Neural progenitor cell (in vitro differentiated cells): Measurements from ENCODE around the gene CBFA2T3. TPM values are rescaled to one million over a fixed set of nuclear protein-coding genes. Genes with fewer than 3 reads are reported as not detected.

Source experiments
- DNase-seq: peaks from one replicate; pipeline ENCODE4 v3.0.0-alpha.2; 2016; ENCODE audit warnings: low spot score
- H2AFZ ChIP-seq: fragments of 200-600 bp; sonication (generic); replicated peaks from 2 replicates; pipeline ENCODE4 v1.6.1; 2016; ENCODE audit warnings: antibody characterized with exemption
- H3F3A ChIP-seq: fragments of 200-600 bp; sonication (generic); 2 replicates; pipeline ENCODE4 v1.6.1; 2016; ENCODE audit warnings: antibody characterized with exemption, low read depth
- H3K27ac ChIP-seq: fragments of 200-600 bp; sonication (generic); 2 replicates; pipeline ENCODE4 v1.5.1; 2016; ENCODE audit warnings: mild to moderate bottlenecking
- H3K27me3 ChIP-seq: fragments of 200-600 bp; sonication (generic); 2 replicates; pipeline ENCODE4 v1.6.1; 2016; ENCODE audit warnings: mild to moderate bottlenecking, moderate library complexity
- H3K36me3 ChIP-seq: fragments of 200-600 bp; sonication (generic); 2 replicates; pipeline ENCODE4 v1.5.1; 2016
- H3K4me1 ChIP-seq: fragments of 200-600 bp; sonication (generic); 2 replicates; pipeline ENCODE4 v1.6.1; 2016; ENCODE audit warnings: mixed run types
- H3K4me2 ChIP-seq: fragments of 200-600 bp; sonication (generic); 2 replicates; pipeline ENCODE4 v1.6.1; 2016
- H3K4me3 ChIP-seq: fragments of 200-600 bp; sonication (generic); 2 replicates; pipeline ENCODE4 v1.5.1; 2016
- H3K79me2 ChIP-seq: fragments of 200-600 bp; sonication (generic); 2 replicates; pipeline ENCODE4 v1.6.1; 2016; ENCODE audit warnings: low read depth
- H3K9ac ChIP-seq: fragments of 200-600 bp; sonication (generic); 2 replicates; pipeline ENCODE4 v1.6.1; 2016
- H3K9me3 ChIP-seq: fragments of 200-600 bp; sonication (generic); 2 replicates; pipeline ENCODE4 v1.5.1; 2016; ENCODE audit warnings: low read depth
- H4K20me1 ChIP-seq: fragments of 200-600 bp; sonication (generic); 2 replicates; pipeline ENCODE4 v1.6.1; 2016; ENCODE audit warnings: low read depth
- H3K27ac Mint-ChIP-seq: 3 replicates; pipeline ENCODE4 v1.8.0; 2021; ENCODE audit warnings: mixed read lengths
- H3K27me3 Mint-ChIP-seq: 2 replicates; pipeline ENCODE4 v1.8.0; 2022; ENCODE audit warnings: low read depth, mild to moderate bottlenecking, inconsistent platforms, moderate library complexity, mixed read lengths; ENCODE audit not compliant: insufficient read depth
- H3K36me3 Mint-ChIP-seq: 3 replicates; pipeline ENCODE4 v1.8.0; 2021; ENCODE audit warnings: mixed read lengths
- H3K4me1 Mint-ChIP-seq: 3 replicates; pipeline ENCODE4 v1.8.0; 2021; ENCODE audit warnings: mixed read lengths
- H3K4me3 Mint-ChIP-seq: 3 replicates; pipeline ENCODE4 v1.8.0; 2021; ENCODE audit warnings: mild to moderate bottlenecking, moderate library complexity, mixed read lengths
- H3K9me3 Mint-ChIP-seq: 3 replicates; pipeline ENCODE4 v1.8.0; 2020; ENCODE audit warnings: mixed read lengths
- EZH2 ChIP-seq: fragments of 200-600 bp; sonication (generic); IDR thresholded peaks from 2 replicates; pipeline ENCODE4 v1.6.1; 2017; ENCODE audit warnings: antibody characterized with exemption, mild to moderate bottlenecking, moderate library complexity
- EZH2phosphoT487 ChIP-seq: fragments of 200-600 bp; sonication (generic); IDR thresholded peaks from 2 replicates; pipeline ENCODE4 v1.6.1; 2017; ENCODE audit warnings: antibody characterized with exemption
- total RNA-seq: library from RNA; depleted of rRNA; stranded (reverse); fragments of >200 nt; gene quantifications from 2 replicates; pipeline ENCODE4 v1.2.3, GENCODE V29; 2015; ENCODE audit warnings: low replicate concordance
- TF ChIP-seq, protein P1 (sequence below): fragments of 200-600 bp; sonication (generic); IDR thresholded peaks from 2 replicates; pipeline ENCODE4 v1.5.1; 2017; ENCODE audit warnings: antibody characterized with exemption, mild to moderate bottlenecking

CBFA2T3 gene
- total RNA-seq, 1 donor from 2014 or later = 0.22 TPM

GRCh38 chr16:88865742-88866141 lies 111.3 kb downstream of the CBFA2T3 start:
- H3K4me1 Mint-ChIP-seq = no peaks in the 10 kb centered on the region
- TF ChIP-seq EZH2phosphoT487 (no peak), EZH2 (no peak)
- TF ChIP-seq, protein P1, sequence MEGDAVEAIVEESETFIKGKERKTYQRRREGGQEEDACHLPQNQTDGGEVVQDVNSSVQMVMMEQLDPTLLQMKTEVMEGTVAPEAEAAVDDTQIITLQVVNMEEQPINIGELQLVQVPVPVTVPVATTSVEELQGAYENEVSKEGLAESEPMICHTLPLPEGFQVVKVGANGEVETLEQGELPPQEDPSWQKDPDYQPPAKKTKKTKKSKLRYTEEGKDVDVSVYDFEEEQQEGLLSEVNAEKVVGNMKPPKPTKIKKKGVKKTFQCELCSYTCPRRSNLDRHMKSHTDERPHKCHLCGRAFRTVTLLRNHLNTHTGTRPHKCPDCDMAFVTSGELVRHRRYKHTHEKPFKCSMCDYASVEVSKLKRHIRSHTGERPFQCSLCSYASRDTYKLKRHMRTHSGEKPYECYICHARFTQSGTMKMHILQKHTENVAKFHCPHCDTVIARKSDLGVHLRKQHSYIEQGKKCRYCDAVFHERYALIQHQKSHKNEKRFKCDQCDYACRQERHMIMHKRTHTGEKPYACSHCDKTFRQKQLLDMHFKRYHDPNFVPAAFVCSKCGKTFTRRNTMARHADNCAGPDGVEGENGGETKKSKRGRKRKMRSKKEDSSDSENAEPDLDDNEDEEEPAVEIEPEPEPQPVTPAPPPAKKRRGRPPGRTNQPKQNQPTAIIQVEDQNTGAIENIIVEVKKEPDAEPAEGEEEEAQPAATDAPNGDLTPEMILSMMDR = no peak
- no peaks in the 10 kb centered on the region for H3K36me3 ChIP-seq

GRCh38 chr16:88865310-88865709 lies 111.7 kb downstream of the CBFA2T3 start:
- H3K9ac ChIP-seq = no peak overlapping the region

More at GRCh38 chr16:88865742-88866141, 111.3 kb downstream of the CBFA2T3 start:
- Histone ChIP-seq H3K4me1 (no peaks in the 10 kb centered on the region), H3K4me2 (no peak overlapping the region), H2AFZ (no peak overlapping the region), H4K20me1 (no peaks in the 10 kb centered on the region), H3K27me3 (no peaks in the 10 kb centered on the region), H3K4me3 (no peak overlapping the region), H3K27ac (no peak overlapping the region), H3K79me2 (no peaks in the 10 kb centered on the region), H3K9me3 (no peaks in the 10 kb centered on the region), H3F3A (no peaks in the 10 kb centered on the region), H3K9ac (peak overlapping the region; percentile 49)
- no peaks in the 10 kb centered on the region for H3K9me3 Mint-ChIP-seq
- DNase-seq = no peak
- no peak overlapping the region for H3K4me3 Mint-ChIP-seq
- H3K27ac Mint-ChIP-seq = no peak overlapping the region
- H3K27me3 Mint-ChIP-seq = peaks cover 2% of the 10 kb centered on the region
- no peaks in the 10 kb centered on the region for H3K36me3 Mint-ChIP-seq

GRCh38 chr16:88864521-88864920 lies 112.5 kb downstream of the CBFA2T3 start:
- DNase-seq = no peak
- Mint-ChIP-seq H3K4me1 (no peaks in the 10 kb centered on the region), H3K36me3 (peaks cover 2% of the 10 kb centered on the region), H3K27me3 (peaks cover 2% of the 10 kb centered on the region), H3K27ac (no peak overlapping the region), H3K4me3 (no peak overlapping the region), H3K9me3 (no peaks in the 10 kb centered on the region)
- Histone ChIP-seq H3K27me3 (no peaks in the 10 kb centered on the region), H3K4me3 (no peak overlapping the region), H3K4me2 (no peak overlapping the region), H3F3A (no peaks in the 10 kb centered on the region), H4K20me1 (no peaks in the 10 kb centered on the region), H3K36me3 (no peaks in the 10 kb centered on the region), H3K9me3 (no peaks in the 10 kb centered on the region), H3K79me2 (no peaks in the 10 kb centered on the region), H3K27ac (no peak overlapping the region), H3K9ac (no peak overlapping the region), H3K4me1 (no peaks in the 10 kb centered on the region), H2AFZ (no peak overlapping the region)
- no peak for TF ChIP-seq EZH2phosphoT487
- TF ChIP-seq EZH2 = no peak
- TF ChIP-seq, protein P1 = no peak

More at GRCh38 chr16:88865310-88865709, 111.7 kb downstream of the CBFA2T3 start:
- H4K20me1 ChIP-seq = no peaks in the 10 kb centered on the region
- no peaks in the 10 kb centered on the region for H3K36me3 ChIP-seq
- no peaks in the 10 kb centered on the region for H3K9me3 ChIP-seq
- H3K27me3 Mint-ChIP-seq = peaks cover 2% of the 10 kb centered on the region
- no peak overlapping the region for H3K4me3 Mint-ChIP-seq
- no peaks in the 10 kb centered on the region for H3K36me3 Mint-ChIP-seq
- H3K79me2 ChIP-seq = no peaks in the 10 kb centered on the region
- H3K27ac Mint-ChIP-seq = no peak overlapping the region
- no peaks in the 10 kb centered on the region for H3F3A ChIP-seq
- TF ChIP-seq, protein P1 = no peak
- no peak for TF ChIP-seq EZH2phosphoT487
- no peak for TF ChIP-seq EZH2
- no peak for DNase-seq
- H3K27me3 ChIP-seq = no peaks in the 10 kb centered on the region
- no peaks in the 10 kb centered on the region for H3K9me3 Mint-ChIP-seq
- H3K4me1 Mint-ChIP-seq = no peaks in the 10 kb centered on the region
- H2AFZ ChIP-seq = no peak overlapping the region
- no peaks in the 10 kb centered on the region for H3K4me1 ChIP-seq
- no peak overlapping the region for H3K27ac ChIP-seq
- no peak overlapping the region for H3K4me2 ChIP-seq
- no peak overlapping the region for H3K4me3 ChIP-seq
